GM18517 (cell line): ENCODE results near the gene LRGUK.

Experiments
- ATAC-seq: cut with Tn5 transposase; IDR thresholded peaks from one replicate; pipeline ENCODE4 v1.9.1; 2021; ENCODE audit warnings: mild to moderate bottlenecking, moderate library complexity; ENCODE audit not compliant: unreplicated experiment

The LRGUK gene

GRCh38 chr7:134182078-134182477 lies 54.9 kb downstream of the LRGUK start:
- no peak for ATAC-seq

GRCh38 chr7:134184767-134185166 lies 57.6 kb downstream of the LRGUK start:
- no peak for ATAC-seq

- no peak for ATAC-seq
Measured at GRCh38 chr7:134186027-134186426, 58.9 kb downstream of the LRGUK start.

GRCh38 chr7:134186801-134187200 lies 59.7 kb downstream of the LRGUK start:
- ATAC-seq, result no peak

- ATAC-seq, result no peak
Measured at GRCh38 chr7:134187893-134188292, 60.8 kb downstream of the LRGUK start.

GRCh38 chr7:134188311-134188710 lies 61.2 kb downstream of the LRGUK start:
- no peak for ATAC-seq

- no peak for ATAC-seq
Measured at GRCh38 chr7:134189559-134189958, 62.4 kb downstream of the LRGUK start.

- ATAC-seq, result no peak
Measured at GRCh38 chr7:134191876-134192275, 64.7 kb downstream of the LRGUK start.

GRCh38 chr7:134193240-134193639 lies 66.1 kb downstream of the LRGUK start:
- no peak for ATAC-seq

- ATAC-seq, result no peak
Measured at GRCh38 chr7:134195252-134195651, 68.1 kb downstream of the LRGUK start.

- no peak for ATAC-seq
Measured at GRCh38 chr7:134196439-134196838, 69.3 kb downstream of the LRGUK start.

GRCh38 chr7:134197345-134197744 lies 70.2 kb downstream of the LRGUK start:
- no peak for ATAC-seq

- ATAC-seq, result no peak
Measured at GRCh38 chr7:134200970-134201369, 73.8 kb downstream of the LRGUK start.

- no peak for ATAC-seq
Measured at GRCh38 chr7:134201569-134202261, 74.6 kb downstream of the LRGUK start.

- ATAC-seq, result no peak
Measured at GRCh38 chr7:134203186-134203889, 76.2 kb downstream of the LRGUK start.

- ATAC-seq, result no peak
Measured at GRCh38 chr7:134209322-134210015, 82.3 kb downstream of the LRGUK start.

GRCh38 chr7:134210227-134210626 lies 83.1 kb downstream of the LRGUK start:
- no peak for ATAC-seq

GRCh38 chr7:134210976-134211663 lies 84.0 kb downstream of the LRGUK start:
- no peak for ATAC-seq

- ATAC-seq, result no peak
Measured at GRCh38 chr7:134211817-134212216, 84.7 kb downstream of the LRGUK start.

GRCh38 chr7:134212576-134213546 lies 85.7 kb downstream of the LRGUK start:
- ATAC-seq, result no peak
